Measurements from ENCODE around the gene MYLIP.

MYLIP gene

GRCh38 chr6:16184551-16184950 lies 55.7 kb downstream of the MYLIP start:
- DNase-seq, result no peak
- in situ Hi-C loops (cut with MboI; ENCODE audit: low pct_unique_long_range_greater_than_20kb, low sequenced_read_pairs), result no loop called here

GRCh38 chr6:16187176-16187575 lies 58.3 kb downstream of the MYLIP start:
- no peak for DNase-seq
- in situ Hi-C loops (cut with MboI; ENCODE audit: low pct_unique_long_range_greater_than_20kb, low sequenced_read_pairs), result no loop called here

- no peak for DNase-seq
- in situ Hi-C loops (cut with MboI; ENCODE audit: low pct_unique_long_range_greater_than_20kb, low sequenced_read_pairs), result no loop called here
These were observed 61.3 kb downstream of the MYLIP start for GRCh38 chr6:16190214-16190613.

GRCh38 chr6:16196260-16196983 lies 67.5 kb downstream of the MYLIP start:
- DNase-seq, result no peak
- in situ Hi-C loops (cut with MboI; ENCODE audit: low pct_unique_long_range_greater_than_20kb, low sequenced_read_pairs), result no loop called here

GRCh38 chr6:16196984-16197546 lies 68.2 kb downstream of the MYLIP start:
- in situ Hi-C loops (cut with MboI; ENCODE audit: low pct_unique_long_range_greater_than_20kb, low sequenced_read_pairs), result no loop called here
- no peak for DNase-seq
